ENCODE data around the gene ZCCHC14. TPM values are rescaled to one million over a fixed set of nuclear protein-coding genes. Genes with fewer than 3 reads are reported as not detected.

Gene ZCCHC14
- total RNA-seq, 2 donors from 2014 or later = 16.5 to 17.7 TPM

GRCh38 chr16:87359121-87359520 lies 133.7 kb downstream of the ZCCHC14 start:
- no peak overlapping the region for H3K4me3 Mint-ChIP-seq
- peak overlapping the region; percentile 19 for H3K27ac Mint-ChIP-seq

GRCh38 chr16:87358696-87359095 lies 134.1 kb downstream of the ZCCHC14 start:
- Mint-ChIP-seq H3K27me3 (no peaks in the 10 kb centered on the region), H3K4me1 (peaks cover 6% of the 10 kb centered on the region), H3K4me3 (no peak overlapping the region), H3K36me3 (ENCODE audit: low read depth) (peaks cover 3% of the 10 kb centered on the region), H3K27ac (no peak overlapping the region)
- no peak for ATAC-seq
- H3K9me3 ChIP-seq (ENCODE audit: control insufficient read depth, low read length, poor library complexity, severe bottlenecking) = no peaks in the 10 kb centered on the region
- DNase-seq = no peak

More at GRCh38 chr16:87359121-87359520, 133.7 kb downstream of the ZCCHC14 start:
- no peaks in the 10 kb centered on the region for H3K27me3 Mint-ChIP-seq
- ATAC-seq (no peak), DNase-seq (no peak)
- peaks cover 7% of the 10 kb centered on the region for H3K4me1 Mint-ChIP-seq
- no peaks in the 10 kb centered on the region for H3K9me3 ChIP-seq (ENCODE audit: control insufficient read depth, low read length, poor library complexity, severe bottlenecking)
- peaks cover 3% of the 10 kb centered on the region for H3K36me3 Mint-ChIP-seq (ENCODE audit: low read depth)

GRCh38 chr16:87358250-87358649 lies 134.6 kb downstream of the ZCCHC14 start:
- ATAC-seq = no peak
- H3K36me3 Mint-ChIP-seq (ENCODE audit: low read depth) = peaks cover 3% of the 10 kb centered on the region
- no peaks in the 10 kb centered on the region for H3K27me3 Mint-ChIP-seq
- H3K27ac Mint-ChIP-seq = no peak overlapping the region
- no peak overlapping the region for H3K4me3 Mint-ChIP-seq
- H3K4me1 Mint-ChIP-seq = peaks cover 2% of the 10 kb centered on the region
- no peaks in the 10 kb centered on the region for H3K9me3 ChIP-seq (ENCODE audit: control insufficient read depth, low read length, poor library complexity, severe bottlenecking)
- DNase-seq = no peak

GRCh38 chr16:87356491-87356853 lies 136.4 kb downstream of the ZCCHC14 start:
- peaks cover 3% of the 10 kb centered on the region for H3K36me3 Mint-ChIP-seq (ENCODE audit: low read depth)
- no peak overlapping the region for H3K27ac Mint-ChIP-seq
- peaks cover 2% of the 10 kb centered on the region for H3K4me1 Mint-ChIP-seq
- DNase-seq (no peak), ATAC-seq (no peak)
- no peaks in the 10 kb centered on the region for H3K9me3 ChIP-seq (ENCODE audit: control insufficient read depth, low read length, poor library complexity, severe bottlenecking)
- H3K27me3 Mint-ChIP-seq = no peaks in the 10 kb centered on the region
- no peak overlapping the region for H3K4me3 Mint-ChIP-seq

Other genes with a start within 250 kb of the ZCCHC14 start
- gene C16orf95, start 175.6 kb downstream of the ZCCHC14 start, total RNA-seq = 1 to 10 TPM; 2.0 to 2.6 TPM
- gene FBXO31, start 109.2 kb downstream of the ZCCHC14 start, total RNA-seq = 10 to 100 TPM; 32.7 to 41.7 TPM
- gene MAP1LC3B, start 100.7 kb downstream of the ZCCHC14 start, total RNA-seq = 100 to 1,000 TPM in 1 of 2 donors, 10 to 100 TPM in 1; 90.6 to 102 TPM
- under 1 TPM in 1 of 2 donors, not detected in 1; 0.08 TPM for gene JPH3, start 109.5 kb upstream of the ZCCHC14 start, total RNA-seq

All from T-helper 17 cell (primary cell).